GM19025 (cell line): Measurements from ENCODE around the gene EDNRB.

Source experiments
- ATAC-seq: cut with Tn5 transposase; IDR thresholded peaks from one replicate; pipeline ENCODE4 v1.9.1; 2021; ENCODE audit warnings: mild to moderate bottlenecking, low read depth, moderate library complexity; ENCODE audit not compliant: unreplicated experiment

Gene EDNRB

GRCh38 chr13:77898097-77898496, 20.5 kb downstream of the EDNRB start:
- peak; percentile 97 for ATAC-seq

DNA sequence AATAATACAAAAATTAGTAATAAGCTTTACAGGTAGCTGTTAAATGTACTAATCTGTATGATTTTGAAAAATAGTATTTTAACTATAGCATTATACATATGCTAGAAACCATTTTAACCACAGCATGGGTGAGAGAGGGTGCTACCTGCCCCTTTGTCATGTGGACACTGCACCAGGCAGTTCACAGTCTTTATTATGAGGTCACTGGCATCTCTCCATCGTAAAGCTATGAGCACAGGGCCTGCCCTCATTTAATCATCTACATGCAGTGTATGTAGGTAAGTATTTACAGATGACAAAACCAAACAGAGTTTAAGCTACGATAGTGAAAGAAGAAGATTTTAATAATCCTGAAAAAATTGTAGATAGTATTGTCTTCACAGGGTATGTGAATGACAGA, 21.7 kb downstream of the EDNRB start:
- no peak for ATAC-seq

DNA sequence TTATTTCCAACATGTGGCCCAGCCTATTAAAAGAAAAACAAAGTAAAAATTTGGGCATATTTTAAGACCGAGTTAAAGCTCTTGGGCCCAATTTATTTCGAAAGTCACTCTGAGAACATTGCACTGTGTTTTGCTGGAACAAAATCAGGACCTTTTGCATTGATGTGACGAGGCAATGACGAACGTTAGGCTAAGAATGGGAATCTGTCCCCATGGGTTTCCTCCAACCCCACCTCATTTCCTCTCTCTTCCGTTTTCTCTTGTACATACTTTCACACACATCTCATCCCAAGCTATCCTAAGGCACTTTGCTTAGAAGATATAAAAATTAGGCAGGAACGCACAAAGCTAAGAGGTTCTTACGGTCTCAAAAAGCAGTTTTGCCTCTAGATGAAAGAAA, 22.1 kb downstream of the EDNRB start:
- ATAC-seq, result no peak

- ATAC-seq, result no peak
Observed at GRCh38 chr13:77894743-77895142, 23.9 kb downstream of the EDNRB start.

GRCh38 chr13:77893066-77893465, 25.6 kb downstream of the EDNRB start:
- ATAC-seq, result no peak

GRCh38 chr13:77892491-77892890, 26.1 kb downstream of the EDNRB start:
- no peak for ATAC-seq

GRCh38 chr13:77891486-77891885, 27.1 kb downstream of the EDNRB start:
- no peak for ATAC-seq

DNA sequence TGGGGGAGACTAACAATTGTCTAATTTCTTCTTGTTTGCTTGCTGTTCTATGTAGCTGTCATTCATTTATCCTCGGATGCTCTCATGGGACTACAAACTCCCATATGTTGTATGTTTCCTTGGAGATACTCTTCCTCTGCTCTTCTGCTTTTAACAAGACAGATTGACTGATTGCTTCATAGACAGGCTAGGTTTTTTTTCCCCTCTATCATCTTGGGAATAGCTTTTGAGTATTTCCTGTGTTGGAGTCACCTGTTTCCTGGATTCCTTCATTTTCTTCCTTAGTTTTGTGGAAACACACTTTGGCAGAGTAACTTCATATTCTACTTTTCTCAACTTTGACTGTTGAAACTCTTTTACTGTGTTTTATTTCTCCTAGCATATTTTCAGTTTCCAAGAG, 27.6 kb downstream of the EDNRB start:
- ATAC-seq, result no peak

DNA sequence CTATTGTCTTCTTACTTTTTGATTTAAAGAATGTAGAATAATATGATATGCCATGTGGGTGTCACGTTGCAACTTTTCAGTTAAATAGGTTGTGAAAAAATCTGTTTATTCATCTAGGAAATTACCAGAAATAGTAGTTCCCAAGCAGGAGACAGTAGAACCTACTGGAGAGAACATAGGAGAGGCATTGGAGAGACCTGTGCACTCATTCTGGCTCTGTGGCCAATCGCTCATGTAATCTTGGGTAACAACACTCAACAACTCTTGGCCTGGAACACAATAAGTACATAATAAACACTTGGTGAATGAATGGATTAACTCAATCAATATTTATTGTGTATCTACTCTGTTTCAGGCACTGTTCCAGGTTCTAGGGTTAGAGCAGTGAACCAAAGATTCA, 35.3 kb downstream of the EDNRB start:
- no peak for ATAC-seq

DNA sequence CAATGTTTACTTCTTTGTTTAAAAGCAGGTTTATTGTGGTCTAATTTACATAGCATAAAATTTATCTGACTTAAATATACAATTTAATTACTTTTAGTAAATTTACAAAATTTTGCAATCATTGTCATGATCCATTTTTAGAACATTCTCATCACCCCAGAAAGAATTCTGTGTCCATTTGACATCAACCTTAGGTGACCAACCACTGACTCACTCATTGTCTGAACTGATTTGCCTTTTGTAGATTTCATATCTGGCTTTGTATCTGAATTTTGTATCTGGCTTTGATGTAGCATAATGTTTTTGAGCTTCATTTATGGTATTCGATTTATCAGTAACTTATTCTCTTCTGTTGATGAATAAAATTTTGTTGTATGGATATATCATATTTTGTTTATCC, 40.4 kb downstream of the EDNRB start:
- ATAC-seq, result no peak

- ATAC-seq, result no peak
Observed at GRCh38 chr13:77876176-77876575, 42.5 kb downstream of the EDNRB start.

GRCh38 chr13:77874406-77874805, 44.2 kb downstream of the EDNRB start:
- ATAC-seq, result no peak

GRCh38 chr13:77872995-77873394, 45.6 kb downstream of the EDNRB start:
- ATAC-seq, result no peak

- no peak for ATAC-seq
Observed at GRCh38 chr13:77871596-77871995, 47.0 kb downstream of the EDNRB start.

- ATAC-seq, result no peak
Observed at GRCh38 chr13:77868717-77869116, 49.9 kb downstream of the EDNRB start.

GRCh38 chr13:77866971-77867370, 51.7 kb downstream of the EDNRB start:
- no peak for ATAC-seq

GRCh38 chr13:77865622-77866021, 53.0 kb downstream of the EDNRB start:
- no peak for ATAC-seq

DNA sequence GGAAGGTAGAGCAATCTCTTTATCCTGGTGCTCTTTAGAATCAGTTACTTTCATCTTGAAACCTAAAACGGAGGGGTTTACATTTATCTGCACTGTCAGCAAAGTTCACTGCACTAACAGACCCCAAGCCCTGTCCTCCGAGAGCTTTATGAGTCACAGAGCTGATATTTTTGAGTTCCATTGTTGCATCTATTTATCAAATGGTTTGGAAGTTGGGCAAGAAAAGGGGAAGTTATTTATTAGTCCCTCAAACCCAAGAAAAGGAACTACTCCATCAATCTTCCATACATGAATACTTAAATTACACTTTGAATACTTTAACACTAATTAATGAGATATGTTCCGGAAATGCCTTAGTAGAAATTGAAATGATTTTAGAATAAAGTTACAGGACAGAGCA, 55.5 kb downstream of the EDNRB start:
- ATAC-seq, result no peak

GRCh38 chr13:77861741-77862140, 56.9 kb downstream of the EDNRB start:
- no peak for ATAC-seq

- no peak for ATAC-seq
Observed at GRCh38 chr13:77860507-77860981, 58.1 kb downstream of the EDNRB start.

DNA sequence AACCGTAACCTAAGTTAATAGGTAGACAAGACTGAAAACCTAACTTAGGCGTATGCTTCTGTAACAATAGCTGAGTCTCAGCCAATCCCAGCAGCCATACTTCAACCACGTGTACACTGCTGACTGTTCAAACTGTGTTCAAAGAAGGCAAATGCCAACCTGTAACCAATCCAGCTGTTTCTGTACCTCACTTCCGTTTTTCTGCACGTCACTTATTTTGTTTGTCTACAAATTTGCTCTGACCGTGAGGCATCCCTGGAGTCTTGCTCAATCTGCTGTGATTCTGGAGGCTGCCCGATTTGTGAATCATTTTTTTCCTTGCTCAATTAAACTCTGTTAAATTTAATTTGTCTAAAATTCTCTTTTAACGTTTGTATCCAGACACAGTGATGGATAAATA, 59.2 kb downstream of the EDNRB start:
- no peak for ATAC-seq

DNA sequence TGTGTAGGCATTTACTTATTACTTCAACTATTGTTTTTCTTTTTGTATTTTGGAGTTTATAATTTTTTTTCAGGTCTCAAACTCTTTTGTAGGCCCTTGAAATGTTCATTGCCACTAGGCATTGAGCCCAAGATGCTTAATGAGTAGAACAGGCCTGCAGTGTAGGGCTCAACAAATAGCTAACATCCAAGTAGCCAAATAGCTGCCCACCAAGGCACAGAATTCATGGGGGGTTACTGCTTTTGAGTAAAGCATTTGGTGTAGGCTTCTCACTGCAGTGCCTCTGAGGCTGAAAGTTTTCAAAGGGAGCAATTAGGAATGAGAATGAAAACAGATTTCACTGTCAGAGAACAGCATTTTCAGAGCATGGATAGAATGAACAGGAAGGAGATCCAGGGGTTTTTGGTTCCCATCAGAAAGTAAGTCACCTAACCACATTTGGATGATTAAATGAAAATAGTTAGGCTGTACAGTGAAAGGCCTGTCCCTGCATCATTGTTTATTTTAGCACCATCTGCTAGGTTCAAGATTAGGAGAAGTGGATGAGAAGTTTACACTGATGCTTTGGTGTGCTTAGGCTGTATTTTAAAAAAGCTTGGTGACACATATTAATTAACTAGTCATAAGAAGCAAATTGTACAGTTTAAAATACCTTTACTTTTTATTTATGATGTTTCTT, 61.0 kb downstream of the EDNRB start:
- no peak for ATAC-seq

GRCh38 chr13:77853703-77854102, 64.9 kb downstream of the EDNRB start:
- ATAC-seq, result no peak
